Pancreas (tissue), 10 donors: ENCODE results near the gene SYNJ1. TPM values are rescaled to one million over a fixed set of nuclear protein-coding genes. Genes with fewer than 3 reads are reported as not detected.
A peak's percentile ranks its signal among the peaks of the same experiment; 100 is the strongest.

Source experiments
- ATAC-seq, 4 donors: fragments of 200-7000 bp; cut with Tn5 transposase; one replicate each; pipeline versions ENCODE4 v1.8.0 to v1.9.1; 2020; ENCODE audit warnings: mild to moderate bottlenecking in 4 of 4, moderate library complexity in 4 of 4
- DNase-seq, 6 donors: peaks; one replicate each; pipeline ENCODE4 v3.0.0-alpha.2; 2020
- FAIRE-seq: peaks from 2 replicates; lab custom pipeline; 2012; peaks lifted over from hg19 to GRCh38; lab: Jason Lieb, UNC
- H3K27ac ChIP-seq, 4 donors: fragments of 200-600 bp; sonication (generic); 1 replicate in 3 of 4; 2 replicates in 1 of 4; pipeline versions ENCODE4 v1.5.0 to v1.8.0; 2020
- H3K27me3 ChIP-seq, 4 donors: fragments of 200-600 bp; one replicate each; pipeline ENCODE4 v1.8.0; 2021
- H3K36me3 ChIP-seq, 3 donors: fragments of 200-600 bp; sonication (generic) in 1 of 3; one replicate each; pipeline versions ENCODE4 v1.5.0 to v1.8.0; 2020 to 2021
- H3K4me1 ChIP-seq, 3 donors: fragments of 200-600 bp; one replicate each; pipeline ENCODE4 v1.8.0; 2021
- H3K4me3 ChIP-seq, 4 donors: fragments of 200-600 bp; sonication (generic) in 2 of 4; one replicate each; pipeline versions ENCODE4 v1.5.0 to v1.8.0; 2020 to 2021
- H3K9me3 ChIP-seq, 4 donors: fragments of 200-600 bp; one replicate each; pipeline ENCODE4 v1.8.0; 2021
- CTCF ChIP-seq, 4 donors: fragments of 200-600 bp; sonication (generic) in 3 of 4; IDR thresholded peaks; one replicate each; pipeline versions ENCODE4 v1.5.0 to v1.8.0; 2021; ENCODE audit warnings: antibody characterized with exemption in 4 of 4
- WGBS, 2 donors: extraction: QIAGEN DNeasy Blood & Tissue Kit; methylation state at CpG; one replicate each; pipeline ENCODE4 v1.1.7; 2013; 5-methylcytosine and 5-hydroxymethylcytosine counted together
- intact Hi-C, 3 donors: fragments of 100-400 bp; cut with DNase I; formaldehyde crosslinking; loops; one replicate each; pipeline versions ENCODE4 v1.11.1 to v1.14.2; 2022
- polyA plus RNA-seq, 2 donors: library from polyadenylated mRNA; stranded (reverse); fragments of 200-250 nt; gene quantifications; one replicate each; pipeline ENCODE4 v1.2.3, GENCODE V29; 2013
- total RNA-seq, 6 donors: library from RNA; stranded (reverse); fragmentation: NEBNext Ultra II Directional in 4 of 6; extraction: Animal tissue kit (Norgen Biotek cat#: 25700) in 4 of 6; gene quantifications; one replicate each; pipeline versions ENCODE4 v1.2.1 to v1.2.4, GENCODE V29; 2021 to 2023
- donor health status: healthy with polysubstance abuse.
- donor health status: DM: no; HTN: no; CAD: no; lungs with moderate emphysema.
- donor health status: DM: no; HTN: no; CAD: no.
- donor health status: control.
- donor health status: control.
- donor health status: Bipolar disorder and iron deficiency.
- donor health status: DM: yes; HTN: yes; CAD: no.
- donor health status: DM: no; HTN: no; CAD: no.
- donor health status: DM: no; HTN: no; CAD: no.
- donor health status: DM: yes; HTN: yes; CAD: no.

Gene SYNJ1
- total and polyA plus RNA-seq, 8 donors = 3.5 to 9.9 (median 4.9) TPM

GRCh38 chr21:32658524-32658923 is 69.3 kb downstream of the SYNJ1 start:
- H3K9me3 ChIP-seq = no peaks in the 10 kb centered on the region
- H3K27ac ChIP-seq = no peak overlapping the region
- WGBS, 2 donors = 97 to 98% methylated on average over 9 of the region's 9 CpGs
- intact Hi-C loops = loop anchor here in 1 of 3 donors (10.0 kb wide), 1 partner anchor 156 kb away; a partner anchor contains a TSS
- DNase-seq = no peak
- H3K27me3 ChIP-seq = no peaks in the 10 kb centered on the region
- no peak overlapping the region for H3K4me3 ChIP-seq
- no peaks in the 10 kb centered on the region for H3K4me1 ChIP-seq
- FAIRE-seq = no peak
- H3K36me3 ChIP-seq = peaks cover 0 to 14% (median 0%) of the 10 kb centered on the region in 3 donors
- no peak for TF ChIP-seq CTCF (IDR thresholded peaks at IDR 0.05)
- ATAC-seq = no peak

GRCh38 chr21:32653326-32653901 is 74.4 kb downstream of the SYNJ1 start:
- Histone ChIP-seq H3K36me3 (peaks cover 0 to 10% (median 0%) of the 10 kb centered on the region in 3 donors), H3K4me1 (no peaks in the 10 kb centered on the region), H3K27me3 (no peaks in the 10 kb centered on the region), H3K9me3 (no peaks in the 10 kb centered on the region), H3K4me3 (no peak overlapping the region), H3K27ac (no peak overlapping the region)
- 60 to 65% methylated on average over 2 of the region's 2 CpGs for WGBS, 2 donors
- FAIRE-seq (no peak), DNase-seq (peak in 2 of 6 donors; percentile 6 to 46), ATAC-seq (peak; percentile 71 to 98 (median 90))
- peak; percentile 23 to 54 (median 38) for TF ChIP-seq CTCF (IDR thresholded peaks at IDR 0.05)
- intact Hi-C loops = loop anchor here in 1 of 3 donors (10.0 kb wide), 1 partner anchor 161 kb away; a partner anchor contains a TSS

- TF ChIP-seq CTCF (IDR thresholded peaks at IDR 0.05) = no peak
- no peak overlapping the region for H3K27ac ChIP-seq
- H3K9me3 ChIP-seq = no peaks in the 10 kb centered on the region
- ATAC-seq = no peak
- no peak overlapping the region for H3K4me3 ChIP-seq
- intact Hi-C loops = no loop called here
- H3K4me1 ChIP-seq = no peaks in the 10 kb centered on the region
- no peaks in the 10 kb centered on the region for H3K27me3 ChIP-seq
- peaks cover 0 to 13% (median 9%) of the 10 kb centered on the region in 3 donors for H3K36me3 ChIP-seq
- no peak for DNase-seq
- no peak for FAIRE-seq
These were observed 79.6 kb downstream of the SYNJ1 start for GRCh38 chr21:32648165-32648564.

- DNase-seq = no peak
- TF ChIP-seq CTCF (IDR thresholded peaks at IDR 0.05) = no peak
- intact Hi-C loops = no loop called here
- 87 to 90% methylated on average over 19 of the region's 19 CpGs for WGBS, 2 donors
- peaks cover 0 to 17% (median 9%) of the 10 kb centered on the region in 3 donors for H3K36me3 ChIP-seq
- H3K27me3 ChIP-seq = no peaks in the 10 kb centered on the region
- H3K27ac ChIP-seq = no peak overlapping the region
- no peak for FAIRE-seq
- ATAC-seq = no peak
- no peak overlapping the region for H3K4me3 ChIP-seq
- H3K9me3 ChIP-seq = no peaks in the 10 kb centered on the region
- no peaks in the 10 kb centered on the region for H3K4me1 ChIP-seq
These were observed 82.3 kb downstream of the SYNJ1 start for GRCh38 chr21:32645261-32646182.
